ENCODE results near the gene CERK. TPM values are rescaled to one million over a fixed set of nuclear protein-coding genes. Genes with fewer than 3 reads are reported as not detected.

CERK gene
- total and polyA plus RNA-seq, 2 of the 13 experiments (the other 11 are each of a cell fraction or from before 2014, with no cell fraction given): 40.3 to 41.9 TPM

DNA sequence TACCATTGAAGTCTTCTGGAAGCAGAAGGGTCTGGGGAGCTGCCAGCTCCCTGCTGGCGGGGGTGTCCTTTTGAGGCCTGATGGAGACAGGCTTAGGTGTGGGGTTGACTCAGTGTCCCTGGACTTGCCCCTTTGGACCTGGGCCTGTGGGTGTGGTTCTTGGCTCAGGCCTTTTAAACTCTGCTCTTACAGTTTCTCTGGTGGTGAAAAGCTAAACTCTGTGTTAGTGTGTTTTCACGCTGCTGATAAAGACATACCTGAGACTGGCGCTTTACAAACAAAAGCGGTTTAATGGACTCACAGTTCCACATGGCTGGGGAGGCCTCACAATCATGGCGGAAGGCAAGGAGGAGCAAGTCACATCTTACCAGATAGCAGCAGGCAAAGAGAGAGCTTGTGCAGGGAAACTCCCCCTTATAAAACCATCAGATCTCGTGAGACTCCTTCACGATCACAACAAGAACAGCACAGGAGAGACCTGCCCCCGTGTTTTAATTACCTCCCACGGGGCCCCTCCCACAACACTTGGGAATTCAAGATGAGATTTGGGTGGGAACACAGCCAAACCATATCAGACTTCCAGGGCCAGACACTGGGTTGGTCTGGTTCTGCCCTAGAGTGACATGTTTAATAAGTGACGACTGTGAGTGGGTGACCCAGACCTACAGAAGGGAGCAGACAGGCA is 91.4 kb downstream of the CERK start (continued):
- TF ChIP-seq GMEB1 (CRISPR knock-in tag; IDR thresholded peaks at IDR 0.05; ENCODE audit: borderline replicate concordance): no peak
- no peak for TF ChIP-seq ZNF280D (CRISPR knock-in tag; IDR thresholded peaks at IDR 0.05)
- no peak for TF ChIP-seq LBX2 (CRISPR knock-in tag; IDR thresholded peaks at IDR 0.05; ENCODE audit: borderline replicate concordance)
- TF ChIP-seq KAT7 (CRISPR knock-in tag; IDR thresholded peaks at IDR 0.05; ENCODE audit: borderline replicate concordance): no peak
- no peak for TF ChIP-seq POLR2A (IDR thresholded peaks at IDR 0.05; ENCODE audit: insufficient read depth in 1 of 2, low read depth in 2 of 2, low read length in 2 of 2)
- no peak for TF ChIP-seq ZNF343 (CRISPR knock-in tag; IDR thresholded peaks at IDR 0.05)
- TF ChIP-seq ZNF34 (CRISPR knock-in tag; IDR thresholded peaks at IDR 0.05; ENCODE audit: borderline replicate concordance): no peak
- TF ChIP-seq PAX8 (CRISPR knock-in tag; IDR thresholded peaks at IDR 0.05; ENCODE audit: borderline replicate concordance): no peak
- no peak for TF ChIP-seq ZNF616 (CRISPR knock-in tag; IDR thresholded peaks at IDR 0.05; ENCODE audit: low read depth)
- no peak for TF ChIP-seq ZNF580 (CRISPR knock-in tag; IDR thresholded peaks at IDR 0.05; ENCODE audit: borderline replicate concordance, low read depth)
- TF ChIP-seq NFKB2 (CRISPR knock-in tag; IDR thresholded peaks at IDR 0.05; ENCODE audit: borderline replicate concordance): no peak
- no peak for TF ChIP-seq CCDC6 (CRISPR knock-in tag; IDR thresholded peaks at IDR 0.05)
- TF ChIP-seq ZNF280B (CRISPR knock-in tag; IDR thresholded peaks at IDR 0.05; ENCODE audit: borderline replicate concordance): no peak
- no peak for TF ChIP-seq RORA (CRISPR knock-in tag; IDR thresholded peaks at IDR 0.05)
- no peak for TF ChIP-seq PRMT3 (CRISPR knock-in tag; IDR thresholded peaks at IDR 0.05; ENCODE audit: borderline replicate concordance, low read depth)
- no peak for TF ChIP-seq MEIS1 (CRISPR knock-in tag; IDR thresholded peaks at IDR 0.05; ENCODE audit: borderline replicate concordance)
- TF ChIP-seq MEIS2 (CRISPR knock-in tag; IDR thresholded peaks at IDR 0.05): no peak
- TF ChIP-seq, protein P1, sequence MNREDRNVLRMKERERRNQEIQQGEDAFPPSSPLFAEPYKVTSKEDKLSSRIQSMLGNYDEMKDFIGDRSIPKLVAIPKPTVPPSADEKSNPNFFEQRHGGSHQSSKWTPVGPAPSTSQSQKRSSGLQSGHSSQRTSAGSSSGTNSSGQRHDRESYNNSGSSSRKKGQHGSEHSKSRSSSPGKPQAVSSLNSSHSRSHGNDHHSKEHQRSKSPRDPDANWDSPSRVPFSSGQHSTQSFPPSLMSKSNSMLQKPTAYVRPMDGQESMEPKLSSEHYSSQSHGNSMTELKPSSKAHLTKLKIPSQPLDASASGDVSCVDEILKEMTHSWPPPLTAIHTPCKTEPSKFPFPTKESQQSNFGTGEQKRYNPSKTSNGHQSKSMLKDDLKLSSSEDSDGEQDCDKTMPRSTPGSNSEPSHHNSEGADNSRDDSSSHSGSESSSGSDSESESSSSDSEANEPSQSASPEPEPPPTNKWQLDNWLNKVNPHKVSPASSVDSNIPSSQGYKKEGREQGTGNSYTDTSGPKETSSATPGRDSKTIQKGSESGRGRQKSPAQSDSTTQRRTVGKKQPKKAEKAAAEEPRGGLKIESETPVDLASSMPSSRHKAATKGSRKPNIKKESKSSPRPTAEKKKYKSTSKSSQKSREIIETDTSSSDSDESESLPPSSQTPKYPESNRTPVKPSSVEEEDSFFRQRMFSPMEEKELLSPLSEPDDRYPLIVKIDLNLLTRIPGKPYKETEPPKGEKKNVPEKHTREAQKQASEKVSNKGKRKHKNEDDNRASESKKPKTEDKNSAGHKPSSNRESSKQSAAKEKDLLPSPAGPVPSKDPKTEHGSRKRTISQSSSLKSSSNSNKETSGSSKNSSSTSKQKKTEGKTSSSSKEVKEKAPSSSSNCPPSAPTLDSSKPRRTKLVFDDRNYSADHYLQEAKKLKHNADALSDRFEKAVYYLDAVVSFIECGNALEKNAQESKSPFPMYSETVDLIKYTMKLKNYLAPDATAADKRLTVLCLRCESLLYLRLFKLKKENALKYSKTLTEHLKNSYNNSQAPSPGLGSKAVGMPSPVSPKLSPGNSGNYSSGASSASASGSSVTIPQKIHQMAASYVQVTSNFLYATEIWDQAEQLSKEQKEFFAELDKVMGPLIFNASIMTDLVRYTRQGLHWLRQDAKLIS (CRISPR knock-in tag; IDR thresholded peaks at IDR 0.05): no peak

All from HepG2 (cell line).